ENCODE data around the gene ERN2. TPM values are rescaled to one million over a fixed set of nuclear protein-coding genes. Genes with fewer than 3 reads are reported as not detected.
A peak's percentile ranks its signal among the peaks of the same experiment; 100 is the strongest.
"Not testable (repeated sequence)": the region's sequence is repeated elsewhere in the genome, so short reads cannot be mapped to it uniquely, and the experiment has no call there.

The ERN2 gene
- total RNA-seq, 4 donors from 2014 or later, result 70.1 to 149 (median 92.3) TPM

DNA sequence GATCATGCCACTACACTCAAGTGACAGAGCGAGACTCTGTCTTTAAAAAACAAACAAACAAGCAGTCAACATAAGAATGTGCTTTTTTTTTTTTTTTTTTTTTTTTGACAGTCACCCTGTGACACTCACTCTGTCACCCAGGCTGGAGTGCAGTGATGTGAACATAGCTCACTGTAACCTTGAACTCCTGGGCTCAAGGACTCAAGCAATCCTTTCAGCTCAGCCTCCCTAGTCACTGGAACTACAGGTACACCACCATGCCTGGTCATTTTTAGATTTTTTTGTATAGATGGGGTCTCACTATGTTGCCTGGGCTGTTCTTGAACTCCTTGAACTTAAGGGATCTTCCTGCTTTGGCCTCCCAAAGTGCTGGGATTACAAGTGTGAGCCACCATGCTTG lies 26.5 kb upstream of the ERN2 start:
- DNase-seq, result no peak
- TF ChIP-seq, protein P1, sequence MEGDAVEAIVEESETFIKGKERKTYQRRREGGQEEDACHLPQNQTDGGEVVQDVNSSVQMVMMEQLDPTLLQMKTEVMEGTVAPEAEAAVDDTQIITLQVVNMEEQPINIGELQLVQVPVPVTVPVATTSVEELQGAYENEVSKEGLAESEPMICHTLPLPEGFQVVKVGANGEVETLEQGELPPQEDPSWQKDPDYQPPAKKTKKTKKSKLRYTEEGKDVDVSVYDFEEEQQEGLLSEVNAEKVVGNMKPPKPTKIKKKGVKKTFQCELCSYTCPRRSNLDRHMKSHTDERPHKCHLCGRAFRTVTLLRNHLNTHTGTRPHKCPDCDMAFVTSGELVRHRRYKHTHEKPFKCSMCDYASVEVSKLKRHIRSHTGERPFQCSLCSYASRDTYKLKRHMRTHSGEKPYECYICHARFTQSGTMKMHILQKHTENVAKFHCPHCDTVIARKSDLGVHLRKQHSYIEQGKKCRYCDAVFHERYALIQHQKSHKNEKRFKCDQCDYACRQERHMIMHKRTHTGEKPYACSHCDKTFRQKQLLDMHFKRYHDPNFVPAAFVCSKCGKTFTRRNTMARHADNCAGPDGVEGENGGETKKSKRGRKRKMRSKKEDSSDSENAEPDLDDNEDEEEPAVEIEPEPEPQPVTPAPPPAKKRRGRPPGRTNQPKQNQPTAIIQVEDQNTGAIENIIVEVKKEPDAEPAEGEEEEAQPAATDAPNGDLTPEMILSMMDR (IDR thresholded peaks at IDR 0.05), result no peak
- TF ChIP-seq POLR2A (IDR thresholded peaks at IDR 0.05), result no peak
- H3K4me3 ChIP-seq, result no peak overlapping the region
- H3K27ac ChIP-seq, result no peak overlapping the region
- no peaks in the 10 kb centered on the region for H3K36me3 ChIP-seq
- H3K9me3 ChIP-seq, result no peaks in the 10 kb centered on the region
- H3K27me3 ChIP-seq, result no peaks in the 10 kb centered on the region
- no peaks in the 10 kb centered on the region for H3K4me1 ChIP-seq

DNA sequence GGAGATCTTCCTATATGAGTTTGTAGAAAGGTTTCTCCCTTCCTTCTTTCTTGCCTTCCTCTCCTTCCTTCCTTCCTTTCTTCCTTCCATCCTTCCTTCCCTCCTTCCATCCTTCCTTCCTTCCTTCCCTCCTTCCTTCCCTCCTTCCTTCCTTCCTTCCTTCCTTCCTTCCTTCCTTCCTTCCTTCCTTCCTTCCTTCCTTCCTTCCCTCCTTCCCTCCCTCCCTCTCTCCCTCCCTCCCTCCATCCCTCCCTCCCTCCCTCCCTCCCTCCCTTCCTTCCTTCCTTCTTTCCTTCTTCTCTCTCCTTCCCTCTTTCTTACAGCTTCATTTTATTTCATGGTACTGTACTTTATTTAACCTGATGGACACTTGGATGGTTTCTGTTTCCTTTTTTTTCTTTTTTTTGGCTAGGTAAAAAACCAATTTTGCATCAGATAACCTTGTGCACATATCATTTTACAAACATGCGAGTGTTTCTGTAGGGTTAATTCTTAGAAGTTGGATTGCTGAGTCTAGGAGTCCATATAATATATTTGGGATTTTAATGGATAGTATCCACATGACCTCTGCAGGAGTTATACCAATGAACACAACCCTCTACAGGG lies 24.5 kb upstream of the ERN2 start:
- DNase-seq, H3K27ac ChIP-seq, H3K27me3 ChIP-seq, H3K9me3 ChIP-seq, H3K4me1 ChIP-seq, H3K36me3 ChIP-seq, H3K4me3 ChIP-seq: not testable (repeated sequence)

DNA sequence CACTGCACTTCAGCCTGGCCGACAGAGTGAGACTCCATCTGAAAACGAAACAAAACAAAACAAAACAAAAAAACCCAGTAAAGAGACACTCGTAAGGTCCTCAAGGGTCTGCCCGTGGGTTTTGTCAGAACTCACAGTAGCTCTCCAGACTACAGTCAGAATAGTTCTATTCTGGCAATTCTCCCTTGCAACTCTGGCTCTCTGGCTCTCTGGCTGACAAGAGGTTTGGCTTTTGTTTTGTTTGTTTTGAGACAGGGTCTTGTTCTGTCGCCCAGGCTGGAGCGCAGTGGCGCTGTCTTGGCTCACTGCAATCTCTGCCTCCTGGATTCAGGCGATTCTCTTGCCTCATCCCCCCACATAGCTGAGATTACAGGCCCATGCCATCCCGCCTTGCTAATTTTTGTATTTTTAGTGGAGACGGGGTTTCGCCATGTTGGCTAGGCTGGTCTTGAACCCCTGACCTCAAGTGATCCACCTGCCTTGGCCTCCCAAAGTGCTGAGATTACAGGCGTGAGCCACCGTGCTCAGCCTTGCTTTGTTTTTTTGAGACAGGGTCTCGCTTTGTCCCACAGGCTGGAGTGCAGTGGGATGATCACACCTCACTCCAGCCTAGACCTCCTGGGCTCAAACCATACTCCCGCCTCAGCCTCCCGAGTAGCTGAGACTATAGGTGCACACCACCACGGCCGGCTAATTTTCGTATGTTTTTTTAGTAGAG lies 21.3 kb upstream of the ERN2 start:
- H3K4me1 ChIP-seq, result no peaks in the 10 kb centered on the region
- no peaks in the 10 kb centered on the region for H3K9me3 ChIP-seq
- H3K36me3 ChIP-seq, result no peaks in the 10 kb centered on the region
- DNase-seq, result no peak
- H3K27me3 ChIP-seq, result no peaks in the 10 kb centered on the region
- TF ChIP-seq, protein P1 (IDR thresholded peaks at IDR 0.05), result no peak
- TF ChIP-seq POLR2A (IDR thresholded peaks at IDR 0.05), result no peak
- no peak overlapping the region for H3K4me3 ChIP-seq
- H3K27ac ChIP-seq, result no peak overlapping the region

DNA sequence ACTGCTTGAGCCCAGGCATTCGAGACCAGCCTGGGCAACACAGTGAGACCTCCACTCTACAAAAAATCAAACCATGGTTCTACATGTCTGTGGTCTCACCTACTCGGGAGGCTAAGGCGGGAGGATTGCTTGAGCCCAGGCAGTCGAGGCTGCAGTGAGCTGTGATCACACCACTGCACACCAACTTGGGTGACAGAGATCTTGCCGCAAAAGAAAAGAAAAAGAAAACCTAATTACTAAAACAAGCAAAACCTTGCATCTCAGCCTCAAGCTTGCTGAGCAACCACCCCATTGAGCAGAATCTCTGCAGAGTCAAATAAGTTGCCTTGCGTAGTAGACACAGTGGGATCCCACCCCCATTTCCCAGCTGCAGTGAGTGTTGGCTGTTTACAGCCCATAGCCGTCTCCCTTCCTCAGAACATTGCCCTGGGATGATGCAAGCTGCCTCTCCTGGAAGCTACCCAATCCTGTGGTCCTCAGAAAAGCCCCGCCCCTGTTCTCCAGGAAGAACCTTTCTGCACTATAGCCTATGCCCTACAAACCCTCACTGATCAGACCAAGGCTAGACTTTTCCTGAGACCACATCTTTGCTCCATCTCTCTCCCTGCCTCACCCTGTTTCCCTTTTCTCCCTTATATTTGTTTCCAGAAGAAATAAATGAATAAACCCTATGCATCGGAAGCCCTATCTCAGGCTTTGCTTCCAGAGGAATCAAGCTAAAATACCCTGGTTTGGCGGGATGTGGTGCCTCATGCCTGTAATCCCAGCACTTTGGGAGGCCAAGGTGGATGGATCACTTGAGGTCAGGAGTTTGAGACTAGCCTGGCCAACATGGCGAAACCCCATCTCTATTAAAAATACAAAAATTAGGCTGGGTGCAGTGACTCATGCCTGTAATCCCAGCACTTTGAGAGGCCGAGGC lies 16.7 kb upstream of the ERN2 start:
- H3K4me1 ChIP-seq, result no peaks in the 10 kb centered on the region
- TF ChIP-seq, protein P1 (IDR thresholded peaks at IDR 0.05), result no peak
- TF ChIP-seq POLR2A (IDR thresholded peaks at IDR 0.05), result no peak
- H3K36me3 ChIP-seq, result no peaks in the 10 kb centered on the region
- H3K9me3 ChIP-seq, result no peaks in the 10 kb centered on the region
- H3K27me3 ChIP-seq, result no peaks in the 10 kb centered on the region
- no peak overlapping the region for H3K4me3 ChIP-seq
- DNase-seq, result peak in 2 of 3 donors; percentile 56 to 76
- no peak overlapping the region for H3K27ac ChIP-seq

DNA sequence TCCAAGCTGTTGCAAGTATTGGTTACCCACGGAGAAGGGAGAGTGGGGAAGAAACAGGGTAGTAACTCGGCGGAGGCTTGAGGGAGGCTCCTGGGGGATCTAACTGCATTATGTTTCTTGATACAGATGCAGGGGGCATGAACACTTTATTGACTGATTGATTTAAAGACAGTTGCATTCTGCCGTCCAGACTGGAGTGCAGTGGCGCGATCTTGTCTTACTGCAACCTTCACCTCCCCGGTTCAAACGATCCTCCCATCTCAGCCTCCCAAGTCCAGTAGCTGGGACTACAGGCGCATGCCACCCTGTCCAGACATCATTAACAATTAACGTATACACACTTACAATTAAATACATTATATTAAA lies 15.1 kb upstream of the ERN2 start:
- Histone ChIP-seq H3K36me3 (no peaks in the 10 kb centered on the region), H3K9me3 (no peaks in the 10 kb centered on the region), H3K4me3 (no peak overlapping the region), H3K4me1 (no peaks in the 10 kb centered on the region), H3K27ac (no peak overlapping the region), H3K27me3 (no peaks in the 10 kb centered on the region)
- TF ChIP-seq POLR2A (IDR thresholded peaks at IDR 0.05), result no peak
- TF ChIP-seq, protein P1 (IDR thresholded peaks at IDR 0.05), result no peak
- DNase-seq, result no peak

DNA sequence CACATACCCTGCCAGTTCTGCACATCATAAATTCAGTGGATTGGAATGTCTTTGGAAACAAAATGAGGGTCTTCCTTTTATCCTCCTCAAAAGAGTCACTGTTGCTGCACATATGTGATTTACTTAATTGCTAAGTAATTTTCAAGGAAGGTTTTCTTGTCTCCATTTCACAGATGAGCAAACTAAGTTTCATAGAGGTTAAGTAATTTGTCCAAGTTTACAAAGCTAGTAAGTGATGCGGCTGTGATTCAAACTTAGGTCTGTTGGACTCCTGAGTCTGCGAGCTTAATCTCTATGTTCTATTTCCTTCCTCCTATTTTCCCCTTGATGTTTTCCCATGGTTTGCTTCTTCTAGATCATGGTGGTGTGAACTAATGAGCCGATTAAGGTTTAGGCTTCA lies 13.7 kb upstream of the ERN2 start:
- no peaks in the 10 kb centered on the region for H3K9me3 ChIP-seq
- H3K36me3 ChIP-seq, result no peaks in the 10 kb centered on the region
- no peak overlapping the region for H3K4me3 ChIP-seq
- no peak overlapping the region for H3K27ac ChIP-seq
- DNase-seq, result no peak
- H3K27me3 ChIP-seq, result no peaks in the 10 kb centered on the region
- no peaks in the 10 kb centered on the region for H3K4me1 ChIP-seq
- TF ChIP-seq, protein P1 (IDR thresholded peaks at IDR 0.05), result no peak
- TF ChIP-seq POLR2A (IDR thresholded peaks at IDR 0.05), result no peak

All from Peyer's patch (tissue), 4 donors.